Peyer's patch (tissue), 4 donors: Measurements from ENCODE around the gene ARFIP1.

Experiments
- CTCF ChIP-seq, 6 experiments: fragments of 450-650 bp in 4 of 6; fragments of 200-600 bp in 2 of 6; sonication (generic) in 1 of 6; IDR thresholded peaks; one replicate each; pipeline ENCODE4 v1.5.1; 2017 to 2019; ENCODE audit warnings: antibody characterized with exemption in 6 of 6, mild to moderate bottlenecking in 3 of 6, moderate library complexity in 1 of 6
- POLR2A ChIP-seq, 2 donors: fragments of 450-650 bp; IDR thresholded peaks; one replicate each; pipeline ENCODE4 v1.5.1; 2017; ENCODE audit warnings: antibody characterized with exemption in 2 of 2, mild to moderate bottlenecking in 2 of 2, moderate library complexity in 2 of 2

GRCh38 chr4:152810715-152811287 is 31.0 kb downstream of the ARFIP1 start:
- TF ChIP-seq CTCF (IDR thresholded peaks at IDR 0.05) (no peak), POLR2A (IDR thresholded peaks at IDR 0.05) (no peak)
